CD1c-positive myeloid dendritic cell (primary cell): ENCODE results near the gene POLD1.

ENCODE experiments used
- DNase-seq: peaks from one replicate; pipeline ENCODE4 v3.0.0-alpha.2; 2016; ENCODE audit errors: extremely low spot score

The POLD1 gene

DNA sequence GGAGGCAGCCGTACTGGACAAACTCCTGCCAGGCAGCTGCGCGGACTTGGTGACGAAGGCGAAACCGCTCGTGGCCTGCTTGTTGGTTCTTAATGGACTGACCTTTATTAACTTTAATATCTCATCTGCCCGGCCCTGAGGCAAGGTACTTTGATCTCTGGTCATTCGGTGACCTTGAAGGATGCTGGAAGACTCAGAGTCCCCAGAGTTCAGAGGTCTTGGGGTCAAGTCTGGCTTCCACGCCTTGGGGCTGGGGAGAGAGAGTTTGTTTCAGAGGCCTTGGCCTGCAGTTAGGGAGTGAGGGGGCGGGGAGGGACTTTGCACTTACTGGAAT, 82.5 kb downstream of the POLD1 start:
- DNase-seq = no peak

DNA sequence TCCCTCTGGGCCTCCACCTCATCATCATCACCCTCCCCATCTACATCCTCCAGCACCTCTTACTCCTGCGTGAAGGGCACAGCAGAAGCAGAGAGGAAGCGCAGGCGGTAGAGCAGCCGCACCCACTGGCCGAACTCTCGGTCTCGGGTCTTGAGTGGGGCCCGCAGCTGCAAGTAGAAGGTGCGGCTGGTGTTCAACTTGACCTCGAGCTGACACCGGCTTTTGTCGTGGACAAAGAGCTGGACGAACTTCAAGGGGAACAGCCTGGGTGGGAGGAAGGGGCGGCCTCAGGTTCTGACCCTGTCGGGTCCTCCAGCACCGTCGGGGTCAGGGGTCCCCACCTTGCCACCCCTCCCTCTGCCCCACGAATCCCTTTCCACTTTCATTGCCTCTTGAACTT, 83.4 kb downstream of the POLD1 start:
- no peak for DNase-seq
